ENCODE measurements around the gene IL1RAPL2. TPM values are rescaled to one million over a fixed set of nuclear protein-coding genes. Genes with fewer than 3 reads are reported as not detected.

The IL1RAPL2 gene
- polyA plus RNA-seq, 3 donors, result not detected

DNA sequence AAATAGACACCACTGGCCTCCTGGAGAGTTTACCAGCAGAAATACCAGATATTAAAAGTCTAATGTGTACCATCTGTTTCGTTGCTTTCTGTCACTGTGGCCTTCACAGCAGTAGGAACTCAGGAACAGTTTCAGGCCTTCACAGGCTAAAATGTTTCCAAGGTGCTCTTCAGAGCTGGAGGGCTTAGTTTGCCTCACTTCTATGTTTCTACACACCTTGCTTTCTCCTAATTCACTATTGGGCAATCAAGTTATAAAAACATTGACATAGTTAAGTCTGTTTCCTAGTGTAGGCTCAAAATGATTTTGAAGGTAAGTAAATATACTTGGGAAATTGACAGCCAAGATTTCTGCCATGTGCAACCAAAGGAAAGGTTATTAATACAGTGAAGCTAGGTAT is 395.9 kb downstream of the IL1RAPL2 start:
- Histone ChIP-seq H3K36me3 (replicated peaks in 1 of 2; ENCODE audit: control insufficient read depth in 1 of 2, insufficient read depth in 2 of 2, low read length in 2 of 2) (no peaks in the 10 kb centered on the region), H3K4me3 (replicated peaks in 1 of 3; ENCODE audit: low read depth in 2 of 3, low read length in 3 of 3) (no peak overlapping the region), H3K27me3 (ENCODE audit: control insufficient read depth in 2 of 2, insufficient read depth in 2 of 2, low read length in 2 of 2) (no peaks in the 10 kb centered on the region), H2AFZ (ENCODE audit: insufficient read depth, low read depth, low read length, poor library complexity, severe bottlenecking) (no peak overlapping the region), H3K9me3 (replicated peaks in 1 of 2; ENCODE audit: control insufficient read depth in 1 of 2, insufficient read depth in 1 of 2, low read length in 2 of 2) (no peaks in the 10 kb centered on the region), H3K4me2 (replicated peaks; ENCODE audit: extremely low read depth, low read length, poor library complexity, severe bottlenecking) (no peak overlapping the region), H3K79me2 (ENCODE audit: insufficient read depth, low read length) (no peaks in the 10 kb centered on the region), H3K9ac (ENCODE audit: insufficient read depth, low read length, poor library complexity, severe bottlenecking) (no peak overlapping the region), H4K20me1 (ENCODE audit: insufficient read depth, low read length) (no peaks in the 10 kb centered on the region), H3K4me1 (ENCODE audit: control insufficient read depth in 1 of 2, insufficient read depth in 2 of 2, low read length in 2 of 2) (no peaks in the 10 kb centered on the region), H3K27ac (ENCODE audit: low read depth in 1 of 2, low read length in 2 of 2) (no peak overlapping the region)
- no peaks in the 10 kb centered on the region for H3K9me3 Mint-ChIP-seq
- no peak for TF ChIP-seq CTCF (IDR thresholded peaks at IDR 0.05)
- H3K4me3 Mint-ChIP-seq, result no peak overlapping the region
- no peak overlapping the region for H3K27ac Mint-ChIP-seq
- H3K36me3 Mint-ChIP-seq, result no peaks in the 10 kb centered on the region
- H3K27me3 Mint-ChIP-seq (ENCODE audit: low read depth in 3 of 3), result peaks cover 0 to 2% (median 0%) of the 10 kb centered on the region in 3 donors
- DNase-seq, result no peak
- intact Hi-C loops (cut with micrococcal nuclease), result no loop called here
- no peaks in the 10 kb centered on the region for H3K4me1 Mint-ChIP-seq
- no CpG with 5 or more reads among the region's 1 CpG for WGBS (ENCODE audit: insufficient coverage)

- H3K27ac Mint-ChIP-seq, result no peak overlapping the region
- Histone ChIP-seq H3K9me3 (replicated peaks in 1 of 2; ENCODE audit: control insufficient read depth in 1 of 2, insufficient read depth in 1 of 2, low read length in 2 of 2) (no peaks in the 10 kb centered on the region), H2AFZ (ENCODE audit: insufficient read depth, low read depth, low read length, poor library complexity, severe bottlenecking) (no peak overlapping the region), H3K27me3 (ENCODE audit: control insufficient read depth in 2 of 2, insufficient read depth in 2 of 2, low read length in 2 of 2) (no peaks in the 10 kb centered on the region), H3K4me1 (ENCODE audit: control insufficient read depth in 1 of 2, insufficient read depth in 2 of 2, low read length in 2 of 2) (no peaks in the 10 kb centered on the region), H4K20me1 (ENCODE audit: insufficient read depth, low read length) (no peaks in the 10 kb centered on the region), H3K4me2 (replicated peaks; ENCODE audit: extremely low read depth, low read length, poor library complexity, severe bottlenecking) (no peak overlapping the region), H3K4me3 (replicated peaks in 1 of 3; ENCODE audit: low read depth in 2 of 3, low read length in 3 of 3) (no peak overlapping the region), H3K36me3 (replicated peaks in 1 of 2; ENCODE audit: control insufficient read depth in 1 of 2, insufficient read depth in 2 of 2, low read length in 2 of 2) (no peaks in the 10 kb centered on the region), H3K9ac (ENCODE audit: insufficient read depth, low read length, poor library complexity, severe bottlenecking) (no peak overlapping the region), H3K27ac (ENCODE audit: low read depth in 1 of 2, low read length in 2 of 2) (no peak overlapping the region), H3K79me2 (ENCODE audit: insufficient read depth, low read length) (no peaks in the 10 kb centered on the region)
- H3K4me3 Mint-ChIP-seq, result no peak overlapping the region
- no peaks in the 10 kb centered on the region for H3K4me1 Mint-ChIP-seq
- no peak for DNase-seq
- no peaks in the 10 kb centered on the region for H3K36me3 Mint-ChIP-seq
- peaks cover 0 to 2% (median 0%) of the 10 kb centered on the region in 7 donors for H3K9me3 Mint-ChIP-seq
- peaks cover 0 to 2% (median 0%) of the 10 kb centered on the region in 3 donors for H3K27me3 Mint-ChIP-seq (ENCODE audit: low read depth in 3 of 3)
- intact Hi-C loops (cut with micrococcal nuclease), result no loop called here
- no peak for TF ChIP-seq CTCF (IDR thresholded peaks at IDR 0.05)
These were observed 402.2 kb downstream of the IL1RAPL2 start for GRCh38 chrX:104968241-104968640.
